Measurements from ENCODE around the gene SYNDIG1.

Gene SYNDIG1

DNA sequence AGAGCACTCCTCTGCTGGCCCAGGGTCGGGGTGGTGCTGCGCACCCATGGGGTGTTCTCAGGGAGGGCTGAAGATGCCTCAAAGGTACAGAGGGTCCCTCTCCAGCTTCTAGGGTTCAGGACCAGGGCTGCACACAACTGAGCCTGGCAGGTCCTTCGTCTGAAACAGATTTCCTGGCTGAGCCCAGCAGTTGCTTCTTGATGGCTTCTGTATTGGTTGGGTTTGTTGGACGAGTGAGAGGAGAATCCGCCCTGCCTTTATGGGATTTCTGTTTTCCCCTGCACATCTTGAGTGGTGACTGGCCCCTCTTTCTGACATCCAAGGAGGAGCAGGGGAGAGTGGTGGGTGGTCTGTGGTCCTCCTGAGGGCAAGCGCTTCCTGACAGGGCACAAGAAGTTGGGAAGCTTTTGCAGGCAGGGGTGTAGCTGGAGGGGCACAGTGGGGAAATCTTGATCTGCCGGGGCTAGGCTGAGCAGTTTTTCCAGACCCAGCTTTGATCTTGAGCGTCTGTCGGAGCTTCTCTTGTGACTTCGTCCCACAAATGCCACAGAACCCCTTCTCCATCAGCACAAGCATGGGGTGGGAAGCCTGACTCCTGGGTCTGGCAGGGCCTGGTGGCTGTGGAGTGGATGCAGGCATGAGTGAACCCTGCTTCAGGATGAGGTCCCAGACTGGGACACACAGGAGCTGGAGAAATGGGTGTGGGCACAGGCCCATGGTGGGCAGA lies 116.5 kb downstream of the SYNDIG1 start:
- DNase-seq (ENCODE audit: low spot score), result no peak

DNA sequence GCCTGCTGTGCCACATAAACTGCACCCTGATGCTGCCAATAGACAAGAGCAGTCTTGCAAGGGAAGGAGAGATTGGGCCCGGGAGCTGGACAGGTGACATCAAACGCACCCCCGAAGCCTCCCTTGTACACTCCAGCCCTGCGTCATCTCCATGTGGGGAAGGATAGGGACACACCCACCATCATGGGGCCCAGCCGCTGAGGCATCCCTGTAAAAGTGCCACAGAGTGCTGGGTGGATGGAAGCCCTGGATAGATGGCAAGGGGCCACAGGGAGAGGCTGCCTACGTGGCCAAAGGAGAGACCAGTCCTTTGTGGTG lies 117.1 kb downstream of the SYNDIG1 start:
- DNase-seq (ENCODE audit: low spot score), result no peak

DNA sequence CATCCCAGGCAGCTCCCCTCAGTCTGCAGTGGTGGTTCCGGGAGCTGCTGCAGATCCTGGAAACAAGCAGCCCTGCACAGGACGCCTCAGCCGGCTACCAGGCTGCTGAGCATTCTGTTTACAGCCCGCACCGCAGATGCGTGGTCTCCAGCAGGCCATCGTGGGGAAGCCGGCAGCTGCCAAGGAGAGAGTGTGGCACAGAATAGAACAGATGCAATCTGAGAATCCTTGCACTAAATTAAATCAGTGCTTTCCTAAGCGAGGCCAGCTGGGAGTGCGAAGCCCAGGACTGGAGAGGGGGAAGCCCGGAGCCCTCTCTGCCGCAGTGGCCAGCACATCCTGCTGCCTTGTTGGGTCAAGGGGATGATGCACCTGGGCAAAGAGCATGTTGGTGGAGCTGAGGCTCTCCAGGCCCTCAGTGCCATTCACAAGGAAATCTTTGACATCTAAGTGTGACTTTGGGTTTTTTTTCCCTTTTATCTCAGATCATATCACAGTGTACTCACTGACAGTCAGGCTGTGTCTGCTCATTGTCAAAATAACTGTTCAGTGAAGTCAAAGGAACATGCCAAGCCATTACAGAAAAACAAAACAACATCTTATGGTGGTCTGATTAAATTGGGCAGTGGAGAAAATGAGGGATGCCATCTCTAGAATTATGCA lies 118.1 kb downstream of the SYNDIG1 start:
- peak; percentile 46 for DNase-seq (ENCODE audit: low spot score)

DNA sequence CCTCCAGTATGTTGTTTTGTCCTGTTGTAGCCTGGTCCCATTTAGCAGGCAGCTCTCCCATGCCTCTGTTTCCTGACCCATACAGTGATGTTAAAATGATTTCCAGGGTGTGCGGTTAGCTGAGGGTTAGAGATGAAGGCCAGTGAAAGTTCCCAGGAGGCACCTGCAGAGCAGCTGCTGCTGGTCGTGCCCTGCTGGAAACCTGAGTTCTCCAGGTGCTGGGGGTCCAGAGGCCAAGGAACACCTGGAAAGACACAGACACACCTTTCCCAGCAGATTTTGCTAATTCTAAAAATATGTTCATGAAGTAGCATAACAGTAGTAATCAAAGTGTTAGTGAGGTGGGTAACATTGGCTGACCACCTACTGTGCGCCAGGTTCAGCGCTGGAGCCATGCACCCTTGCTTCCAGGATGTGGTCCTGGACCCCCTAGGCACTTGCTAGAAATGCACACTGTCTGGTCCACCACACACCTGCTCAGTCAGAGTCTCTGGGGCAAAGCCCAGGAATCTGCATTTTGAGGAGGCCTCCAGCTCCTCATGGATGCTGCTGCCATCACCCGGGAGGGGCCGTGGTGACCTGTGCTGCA lies 118.7 kb downstream of the SYNDIG1 start:
- DNase-seq (ENCODE audit: low spot score), result no peak

DNA sequence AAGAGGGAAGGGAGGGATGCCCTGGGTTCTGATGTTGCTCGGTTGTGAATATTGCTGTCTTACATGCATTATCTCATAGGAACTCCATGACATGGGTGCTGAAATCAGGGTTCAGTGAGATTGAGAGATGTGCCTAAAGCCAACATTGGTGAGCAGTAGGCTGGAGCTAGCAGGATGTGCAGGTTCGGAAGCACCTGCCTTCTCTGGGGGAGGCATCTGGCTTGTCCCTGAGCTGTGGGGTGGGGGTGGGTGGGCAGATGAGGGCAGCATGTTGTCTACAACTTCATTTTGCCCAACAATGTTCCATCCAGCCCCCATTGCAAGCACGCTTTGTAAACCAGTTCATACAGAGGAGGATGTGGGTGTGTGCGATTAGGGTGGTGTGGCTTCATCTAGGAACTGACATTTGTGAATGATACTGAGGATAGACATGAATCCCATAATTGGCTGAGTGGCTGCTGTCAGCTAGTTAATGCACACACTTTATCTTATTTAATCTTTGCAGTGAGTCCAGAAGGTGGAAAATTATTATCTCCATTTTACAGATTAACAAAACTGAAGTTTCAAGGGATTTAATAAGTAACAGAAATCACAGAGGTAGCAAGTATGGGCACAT lies 119.4 kb downstream of the SYNDIG1 start:
- DNase-seq (ENCODE audit: low spot score), result no peak

DNA sequence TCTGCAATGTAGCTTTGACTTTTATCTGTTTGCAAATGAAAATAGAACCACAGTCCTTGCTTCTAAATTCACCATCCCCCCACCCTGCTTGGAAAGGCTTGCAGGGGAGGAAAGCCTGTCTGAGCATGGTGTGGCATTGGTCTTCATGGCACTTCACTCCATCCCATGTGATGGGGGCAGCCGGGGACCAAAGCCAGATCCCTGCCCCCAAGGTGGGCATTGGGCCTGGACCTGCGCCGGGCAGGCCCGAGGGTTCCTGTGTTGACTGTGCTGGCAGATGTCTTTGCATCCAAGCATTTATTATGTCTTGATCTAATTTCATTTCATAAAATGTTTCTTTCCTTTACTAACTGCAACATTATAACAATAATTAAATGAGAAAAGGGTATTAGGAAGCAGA lies 120.0 kb downstream of the SYNDIG1 start:
- DNase-seq (ENCODE audit: low spot score), result no peak

DNA sequence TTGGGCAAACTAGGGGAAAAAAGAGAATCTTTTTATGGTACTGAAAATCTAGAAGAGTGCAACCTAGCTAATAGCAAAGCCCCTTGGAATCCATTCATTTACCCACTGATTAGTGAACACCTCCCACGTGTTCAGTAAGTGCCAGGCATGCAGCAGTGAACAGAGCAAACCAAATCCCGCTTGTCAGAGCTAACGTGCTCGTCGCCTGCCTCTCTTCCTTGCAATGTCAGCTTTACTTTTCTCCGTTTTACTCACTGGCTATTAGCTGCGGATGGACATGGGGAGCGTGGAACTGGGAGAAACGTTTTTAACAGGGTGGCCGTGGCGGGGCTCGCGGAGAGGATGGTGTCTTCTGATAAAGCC lies 120.4 kb downstream of the SYNDIG1 start:
- no peak for DNase-seq (ENCODE audit: low spot score)

DNA sequence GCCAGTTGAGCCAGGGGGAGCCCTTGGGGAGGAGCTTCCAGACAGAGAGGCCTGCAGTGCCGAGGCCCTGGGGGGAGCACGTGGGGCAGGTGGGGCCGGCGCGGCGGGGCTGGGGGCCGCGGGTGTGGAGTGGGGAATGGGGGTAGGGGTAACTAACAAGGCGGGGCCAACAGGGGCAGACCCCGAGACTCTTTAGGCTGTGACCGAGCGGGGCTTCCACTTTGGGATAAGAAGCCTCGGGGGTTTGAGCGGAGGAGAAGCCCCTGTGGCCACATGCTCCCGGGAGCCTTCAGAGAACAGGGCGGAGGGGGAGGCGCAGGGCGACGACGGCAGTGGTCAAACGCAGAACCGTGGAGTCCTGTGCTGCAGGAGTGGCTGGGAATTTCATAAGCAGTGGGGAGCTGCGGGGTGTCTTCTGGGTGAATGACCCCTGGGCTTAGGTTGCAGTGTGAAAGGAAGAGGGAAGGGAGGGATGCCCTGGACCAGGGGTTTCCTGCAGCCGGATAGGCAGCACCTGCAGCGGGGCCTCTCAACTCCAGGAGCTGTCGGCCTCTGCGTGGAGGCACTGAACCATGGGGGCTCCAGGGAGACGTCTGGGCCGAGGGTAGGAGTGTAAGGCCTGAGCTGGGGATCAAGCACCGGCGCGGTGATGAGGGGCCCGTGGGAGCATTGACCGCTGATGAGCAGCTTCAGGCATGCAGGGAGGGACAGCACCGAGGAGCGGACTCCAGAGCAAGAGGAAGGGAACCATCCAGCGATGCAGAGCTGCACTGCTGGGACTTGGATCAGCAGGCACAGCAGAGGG lies 121.0 kb downstream of the SYNDIG1 start:
- DNase-seq (ENCODE audit: low spot score), result no peak

DNA sequence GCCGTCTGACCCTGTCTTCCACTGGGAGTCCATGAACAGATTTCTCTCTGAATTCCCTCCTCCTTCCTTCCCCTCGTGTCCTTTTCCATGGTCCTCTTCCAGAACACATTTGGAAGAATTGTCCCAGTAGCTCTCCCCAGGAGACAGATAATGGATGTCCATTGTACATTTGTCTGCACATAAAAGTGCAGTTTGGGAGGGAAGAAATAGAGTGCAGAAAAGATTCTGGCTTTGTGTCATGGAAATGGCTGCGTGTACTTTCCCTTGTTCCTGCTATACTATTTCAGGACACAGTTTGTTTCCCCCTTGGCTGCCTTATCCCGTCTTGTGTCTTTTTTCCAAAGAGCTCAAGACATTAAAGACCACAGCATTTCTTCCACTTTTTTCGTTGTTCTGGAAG lies 127.6 kb downstream of the SYNDIG1 start:
- DNase-seq (ENCODE audit: low spot score), result no peak

DNA sequence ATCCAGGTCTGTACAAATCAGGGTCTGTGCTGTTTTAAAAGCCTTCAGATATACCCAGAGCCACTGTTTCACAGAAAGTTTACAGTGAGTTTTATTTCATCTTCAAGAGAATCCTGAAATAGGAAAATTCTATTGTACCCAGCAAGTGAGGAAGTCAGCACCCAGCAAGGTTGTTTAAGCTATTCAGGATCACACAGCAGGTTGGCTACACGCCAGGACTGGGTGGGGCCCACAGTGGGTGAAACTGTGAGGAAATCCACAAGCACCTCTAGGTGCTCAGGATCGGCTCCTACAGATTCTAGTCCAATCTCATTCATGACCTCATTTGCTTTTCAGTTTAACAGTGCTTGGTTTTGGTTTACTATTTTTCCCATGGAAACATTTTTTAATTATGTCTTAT lies 128.9 kb downstream of the SYNDIG1 start:
- DNase-seq (ENCODE audit: low spot score), result no peak

DNA sequence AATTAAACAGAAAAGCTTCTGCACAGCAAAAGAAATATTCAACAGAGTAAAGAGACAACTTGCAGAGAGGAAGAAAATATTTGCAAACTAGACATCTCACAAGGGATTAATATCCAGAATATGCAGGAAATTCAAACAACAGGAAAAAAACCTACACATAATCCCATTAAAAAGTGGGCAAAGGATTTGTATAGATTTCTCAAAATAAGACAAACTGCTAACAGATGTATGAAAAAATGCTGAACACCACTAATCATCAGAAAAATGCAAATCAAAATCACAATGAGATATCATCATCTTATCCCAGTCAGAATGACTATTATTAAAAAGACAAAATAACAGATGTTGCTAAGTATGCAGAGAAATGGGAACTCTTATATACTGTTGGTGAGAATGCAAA lies 129.6 kb downstream of the SYNDIG1 start:
- no peak for DNase-seq (ENCODE audit: low spot score)

DNA sequence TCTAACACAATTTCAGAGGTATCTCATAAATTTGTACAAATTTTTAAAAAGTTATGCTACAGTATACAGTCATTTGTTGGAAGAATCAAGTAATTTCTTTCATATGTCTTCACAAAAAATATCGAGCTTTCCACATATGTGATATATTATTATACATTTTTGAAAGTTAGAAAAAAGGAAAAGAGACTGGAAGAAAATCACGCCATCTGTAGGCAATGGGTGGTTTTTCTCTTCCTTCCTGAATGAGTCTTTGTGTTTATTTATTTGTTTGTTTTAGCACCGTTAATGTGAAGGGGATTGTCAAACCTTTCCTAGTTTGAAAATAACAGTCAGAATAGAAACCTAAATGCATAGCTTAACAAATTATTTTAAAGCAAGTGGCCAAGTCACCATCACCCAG lies 130.6 kb downstream of the SYNDIG1 start:
- DNase-seq (ENCODE audit: low spot score), result no peak

DNA sequence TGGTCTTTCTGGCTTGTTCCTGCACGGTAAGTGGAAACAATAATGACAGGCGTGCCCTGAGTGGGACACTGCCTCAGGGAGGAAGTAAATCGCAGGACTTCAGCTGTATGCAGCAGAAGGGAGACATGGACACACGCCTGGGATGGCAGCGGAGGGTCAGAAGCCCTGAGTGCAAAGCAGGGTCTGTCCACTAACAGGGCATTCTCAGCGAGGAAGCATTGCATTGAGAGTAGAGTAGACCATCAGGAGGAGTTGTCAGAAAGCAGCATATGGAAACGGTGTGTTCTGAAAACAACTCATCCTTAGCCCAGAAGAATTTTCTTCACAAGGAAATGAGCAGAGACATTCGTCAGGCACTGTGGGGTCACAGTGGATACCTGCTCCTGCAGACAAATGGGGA lies 134.0 kb downstream of the SYNDIG1 start:
- no peak for DNase-seq (ENCODE audit: low spot score)

DNA sequence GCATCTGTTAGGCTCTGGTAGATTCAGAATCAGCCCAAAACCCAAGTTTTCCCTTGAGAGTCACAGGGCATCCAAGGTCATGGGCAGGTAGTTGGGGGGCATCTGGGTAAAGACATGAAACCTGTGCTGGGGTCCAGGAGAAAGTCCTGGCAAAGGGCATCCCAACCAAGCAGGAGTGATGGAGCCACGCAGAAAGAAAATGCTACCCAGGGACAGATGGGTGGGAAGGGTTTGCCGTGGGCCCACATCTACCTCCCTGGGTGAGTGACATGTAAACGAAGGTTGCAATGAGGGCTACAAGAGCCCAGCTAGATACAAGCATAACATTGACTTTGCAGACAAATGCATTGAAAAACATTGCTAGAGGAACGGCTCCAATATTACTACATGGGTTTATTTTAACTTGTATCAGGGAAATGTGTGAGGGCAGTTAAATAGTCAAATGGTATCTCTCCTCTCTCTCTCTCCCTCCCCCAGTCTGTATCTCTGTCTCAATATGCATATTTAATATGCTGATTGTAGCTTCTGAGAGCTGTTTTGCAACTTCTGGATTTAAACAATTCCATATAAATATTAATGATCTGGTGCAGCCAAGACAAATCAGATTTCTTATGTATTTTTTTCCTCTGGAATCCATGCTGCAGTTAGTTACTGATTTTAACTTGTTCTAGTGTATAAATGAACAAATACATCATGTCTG lies 135.7 kb downstream of the SYNDIG1 start:
- DNase-seq (ENCODE audit: low spot score), result no peak

DNA sequence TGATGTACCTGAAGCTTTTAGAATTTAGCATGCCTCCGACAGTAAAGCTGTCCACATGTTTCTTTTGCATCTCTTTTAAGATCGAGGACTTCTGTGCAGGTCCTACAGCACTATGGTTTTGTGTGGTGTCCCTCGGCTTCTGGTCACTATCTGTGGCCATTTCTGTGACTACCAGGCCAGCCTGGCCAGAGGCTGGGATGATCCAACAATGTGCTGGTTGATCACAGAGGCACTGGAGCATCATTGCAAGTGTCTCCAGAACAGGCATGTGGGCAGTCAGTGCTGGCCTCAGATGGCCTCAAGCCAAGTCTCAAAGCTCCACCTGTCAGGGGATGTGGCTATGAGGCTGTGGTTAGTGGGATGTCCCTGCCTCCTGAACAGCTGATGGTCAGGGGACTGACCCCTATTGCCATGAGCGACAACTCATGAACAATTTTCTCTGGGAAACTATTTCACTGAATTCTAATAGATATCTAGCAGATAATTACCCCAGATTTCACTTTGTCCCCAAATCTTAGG lies 136.6 kb downstream of the SYNDIG1 start:
- peak; percentile 73 for DNase-seq (ENCODE audit: low spot score)

DNA sequence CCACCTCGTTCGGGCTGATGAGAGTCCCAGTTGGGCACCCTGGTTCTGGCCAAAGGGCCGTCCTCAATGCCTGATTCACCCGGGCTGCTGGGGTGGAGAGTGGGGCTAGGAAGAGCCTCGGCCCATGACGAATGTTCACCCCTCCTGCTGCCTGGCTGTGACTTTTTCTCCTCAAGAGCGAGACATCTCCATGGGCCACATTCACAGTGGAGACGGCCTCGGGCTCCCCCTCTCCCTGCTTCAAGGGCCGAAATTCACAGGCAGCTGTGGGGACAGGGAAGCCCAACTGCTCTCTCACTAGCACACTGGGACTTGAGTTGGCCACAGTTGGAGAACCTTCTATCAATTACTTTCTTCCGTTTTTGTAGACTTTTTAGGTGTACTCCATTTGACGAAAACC lies 138.0 kb downstream of the SYNDIG1 start:
- DNase-seq (ENCODE audit: low spot score), result no peak

DNA sequence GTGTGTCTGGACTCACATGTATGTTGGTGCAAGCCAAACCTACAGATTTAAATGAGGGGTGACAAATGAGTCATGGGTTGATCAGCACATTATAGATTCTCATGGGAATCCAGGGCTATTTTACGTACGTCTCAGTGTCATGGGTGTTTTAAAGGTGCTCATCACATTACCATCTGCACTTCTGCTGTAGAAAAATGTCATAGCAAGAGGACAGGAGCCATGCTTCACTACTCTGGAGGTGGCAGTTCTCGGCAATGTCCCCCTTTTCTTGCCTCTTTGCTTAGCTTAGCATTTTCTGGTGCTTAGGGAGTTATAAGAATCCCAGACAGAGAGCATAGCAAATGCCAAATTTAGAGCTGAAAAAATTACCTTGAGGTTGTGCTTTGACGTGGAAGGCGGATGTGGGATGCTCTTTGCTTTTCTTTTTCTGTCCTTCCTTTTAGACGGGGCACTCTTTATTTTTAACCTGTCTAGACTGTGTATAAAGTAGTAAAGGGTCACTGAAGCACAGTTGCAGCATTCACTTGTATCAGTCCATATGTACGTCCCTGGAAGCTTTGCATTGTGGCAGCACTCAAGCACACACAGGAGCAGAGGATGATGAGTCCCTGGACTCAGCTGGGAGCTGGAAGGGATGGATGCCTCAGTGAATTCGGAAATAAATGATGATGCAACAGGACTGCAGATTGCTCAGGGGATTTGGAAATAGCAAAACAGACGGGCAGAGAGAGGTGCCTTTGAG lies 139.7 kb downstream of the SYNDIG1 start:
- no peak for DNase-seq (ENCODE audit: low spot score)

DNA sequence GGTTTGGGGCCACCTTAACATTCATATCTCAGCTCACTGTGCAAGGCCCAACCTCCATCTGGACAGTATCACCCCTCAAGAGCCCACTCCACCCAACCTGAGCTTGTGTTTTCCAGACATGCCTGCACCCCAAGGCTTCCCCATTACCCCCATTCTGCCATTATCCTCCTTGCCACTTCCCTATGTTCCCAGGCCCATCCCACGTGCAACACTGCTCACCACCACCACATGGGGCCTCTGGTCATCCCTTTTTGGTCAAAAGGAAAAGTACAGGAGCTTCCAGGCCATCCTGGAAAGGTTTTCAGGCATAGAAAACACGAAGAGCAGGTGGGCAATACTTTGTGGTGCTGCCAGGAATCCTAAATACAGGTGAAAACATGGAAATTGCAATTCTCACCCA lies 140.3 kb downstream of the SYNDIG1 start:
- no peak for DNase-seq (ENCODE audit: low spot score)

DNA sequence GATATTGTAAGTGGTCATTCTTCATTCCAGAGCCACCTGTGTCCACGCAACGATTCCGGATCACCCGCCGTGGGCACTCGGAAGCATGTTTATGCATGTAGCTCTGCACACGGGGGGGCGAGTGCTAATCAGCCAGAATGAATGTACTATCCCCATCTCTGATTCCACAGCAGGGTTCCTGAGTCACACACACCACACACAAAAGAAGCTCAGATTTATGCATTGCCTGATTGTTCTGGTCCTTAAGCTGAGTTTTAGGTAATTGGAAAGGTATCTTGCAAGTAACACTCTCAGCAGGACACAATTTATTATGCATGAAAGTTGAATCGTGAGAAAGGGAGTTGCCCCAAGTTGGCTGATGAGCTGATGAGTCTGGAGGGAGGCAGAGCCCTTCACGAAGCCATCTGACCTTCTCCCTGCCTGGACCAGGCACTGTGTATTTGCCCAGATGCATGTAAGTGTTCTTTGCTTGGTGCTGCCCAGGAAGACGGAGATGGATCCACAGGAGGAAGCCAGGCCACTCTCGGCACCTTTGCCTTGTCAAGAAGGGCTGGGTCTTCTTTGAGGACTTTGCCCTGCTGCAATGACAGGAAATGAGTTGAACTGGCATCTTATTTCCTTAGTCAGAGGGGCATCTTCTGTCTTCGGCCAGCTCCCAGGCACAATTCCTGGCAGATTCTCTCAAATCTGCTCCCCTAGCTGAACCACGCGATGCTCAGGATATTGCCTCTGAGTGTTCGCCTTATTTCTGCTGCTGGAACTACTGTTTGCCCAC lies 141.1 kb downstream of the SYNDIG1 start:
- DNase-seq (ENCODE audit: low spot score), result no peak

All from cerebellar cortex (tissue), 1 donor.